NT2/D1 (cell line): ENCODE results near the gene ORC1.

Experiments used
- DNase-seq: peaks from one replicate; pipeline ENCODE4 v3.0.0-alpha.2; 2011; ENCODE audit warnings: low read depth, low spot score
- H3K27me3 ChIP-seq: 2 replicates; pipeline ENCODE4 v1.6.0; 2011; ENCODE audit warnings: mild to moderate bottlenecking; ENCODE audit not compliant: insufficient read length, insufficient read depth
- H3K36me3 ChIP-seq: 2 replicates; pipeline ENCODE4 v1.6.1; 2011; ENCODE audit warnings: mild to moderate bottlenecking, low read length, mixed read lengths; ENCODE audit not compliant: insufficient read depth, insufficient read length
- H3K4me1 ChIP-seq: 2 replicates; pipeline ENCODE4 v1.5.1; 2011; ENCODE audit not compliant: insufficient read depth, insufficient read length
- H3K4me3 ChIP-seq: 2 replicates; pipeline ENCODE4 v1.5.1; 2011; ENCODE audit warnings: low read depth; ENCODE audit not compliant: insufficient read length
- H3K9ac ChIP-seq: 2 replicates; pipeline ENCODE4 v1.6.0; 2011; ENCODE audit warnings: low read depth; ENCODE audit not compliant: insufficient read length
- H3K9me3 ChIP-seq: 2 replicates; pipeline ENCODE4 v1.5.1; 2011; ENCODE audit warnings: mild to moderate bottlenecking, low read length; ENCODE audit not compliant: insufficient read depth
- SUZ12 ChIP-seq: IDR thresholded peaks from 2 replicates; pipeline ENCODE4 v1.6.1; 2011; ENCODE audit not compliant: insufficient read length, insufficient read depth; ENCODE audit errors: extremely low read depth
- YY1 ChIP-seq: IDR thresholded peaks from 2 replicates; pipeline ENCODE4 v1.6.1; 2011; ENCODE audit not compliant: insufficient read length, insufficient read depth
- ZNF274 ChIP-seq: IDR thresholded peaks from 2 replicates; pipeline ENCODE4 v1.6.1; 2011; ENCODE audit warnings: mild to moderate bottlenecking, low read depth, low read length

ORC1 gene

GRCh38 chr1:52325786-52326185 lies 78.4 kb downstream of the ORC1 start:
- TF ChIP-seq YY1 (no peak), SUZ12 (no peak), ZNF274 (no peak)
- H3K4me3 ChIP-seq: no peak overlapping the region
- no peaks in the 10 kb centered on the region for H3K9me3 ChIP-seq
- DNase-seq: no peak
- H3K9ac ChIP-seq: no peak overlapping the region
- H3K27me3 ChIP-seq: no peaks in the 10 kb centered on the region
- H3K36me3 ChIP-seq: no peaks in the 10 kb centered on the region
- peaks cover 3% of the 10 kb centered on the region for H3K4me1 ChIP-seq

- no peaks in the 10 kb centered on the region for H3K36me3 ChIP-seq
- no peaks in the 10 kb centered on the region for H3K27me3 ChIP-seq
- no peak for DNase-seq
- peaks cover 3% of the 10 kb centered on the region for H3K4me1 ChIP-seq
- H3K9ac ChIP-seq: no peak overlapping the region
- H3K4me3 ChIP-seq: no peak overlapping the region
- no peaks in the 10 kb centered on the region for H3K9me3 ChIP-seq
- TF ChIP-seq YY1 (no peak), ZNF274 (no peak), SUZ12 (no peak)
These were observed 80.5 kb downstream of the ORC1 start for GRCh38 chr1:52323731-52324130.
